Activated gamma-delta T cell treated with anti-CD3 and anti-CD28 coated beads, Interleukin-2, amount 50 U/mL, for 16 hours (primary cell): ENCODE data around the gene PPEF1.
"Not testable (repeated sequence)": the region's sequence is repeated elsewhere in the genome, so short reads cannot be mapped to it uniquely, and the experiment has no call there.

Experiments
- DNase-seq: peaks from one replicate; pipeline ENCODE4 v3.0.0-alpha.2; 2020; ENCODE audit warnings: low read depth

The PPEF1 gene

DNA sequence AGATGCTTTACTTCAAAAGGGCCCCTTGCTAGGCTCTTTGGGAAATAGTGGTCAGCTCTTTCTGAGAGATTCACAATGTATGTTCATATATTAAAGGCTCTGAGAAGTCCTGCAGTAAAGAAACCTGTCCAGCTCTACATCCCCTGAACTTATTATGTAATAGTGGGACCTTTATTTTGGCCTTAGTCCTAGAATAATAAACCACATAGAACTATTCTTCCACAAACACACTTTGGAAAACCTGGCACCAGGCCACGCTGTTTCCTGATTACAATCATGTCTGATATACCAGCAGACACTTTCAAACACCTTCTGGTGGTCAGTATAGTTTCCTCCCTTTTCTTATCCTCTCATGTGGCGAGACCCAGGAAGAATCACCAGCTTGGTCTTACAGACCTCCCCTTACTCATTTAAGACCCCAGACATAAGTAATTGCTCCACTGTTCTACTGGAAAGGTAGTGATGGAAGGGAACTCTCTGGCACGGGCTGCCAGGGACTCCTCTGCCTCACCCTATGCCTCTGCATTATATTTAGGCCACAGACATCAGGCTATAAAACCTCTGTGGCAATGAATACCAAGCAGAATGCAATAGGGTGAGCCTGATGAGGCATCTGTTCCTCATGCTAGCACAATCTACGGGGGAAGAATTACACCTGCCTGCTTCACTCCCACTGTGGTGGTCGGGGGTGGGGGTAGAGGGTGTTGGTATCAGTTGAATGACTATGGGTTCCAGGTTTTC, 5.7 kb upstream of the PPEF1 start:
- no peak for DNase-seq

DNA sequence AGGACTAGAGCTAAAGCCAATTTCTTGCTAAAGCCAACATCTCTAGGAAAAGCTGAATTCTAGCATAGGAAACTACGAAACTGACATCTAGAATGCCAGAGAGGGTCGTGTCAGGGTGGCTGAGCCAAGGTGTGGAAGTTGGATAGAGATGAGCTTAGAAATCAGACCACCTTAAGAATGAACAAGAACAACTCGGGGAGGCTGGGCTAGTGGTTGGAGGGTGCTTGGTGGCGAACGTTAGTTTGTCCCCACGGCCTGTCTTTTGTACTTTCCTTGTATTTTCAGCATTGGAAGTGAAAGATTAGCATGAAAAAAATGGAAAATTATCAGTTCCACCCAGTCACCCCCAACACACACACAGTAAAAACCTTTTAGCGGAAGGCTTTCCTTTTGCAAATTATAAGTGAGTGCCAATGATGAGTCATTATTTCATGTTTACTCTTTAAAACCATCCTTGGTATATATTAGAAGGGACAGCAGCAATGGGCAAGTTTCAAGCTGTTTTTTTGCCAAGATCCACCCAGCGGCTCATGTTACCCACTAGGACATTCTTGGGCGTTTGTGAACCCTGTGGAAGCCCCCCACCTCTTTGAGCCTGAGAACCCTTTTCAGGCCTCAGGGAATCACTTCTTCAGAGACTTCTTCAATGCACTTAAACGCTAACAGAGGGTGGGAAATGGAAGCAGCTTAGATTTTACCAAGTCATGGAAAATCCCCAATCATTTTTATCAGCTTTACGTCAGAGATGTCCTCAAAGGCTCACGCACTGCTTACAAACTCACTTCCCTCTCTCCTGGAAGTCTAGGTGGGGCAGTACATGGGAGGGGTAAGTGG, 4.9 kb upstream of the PPEF1 start:
- DNase-seq, result no peak

DNA sequence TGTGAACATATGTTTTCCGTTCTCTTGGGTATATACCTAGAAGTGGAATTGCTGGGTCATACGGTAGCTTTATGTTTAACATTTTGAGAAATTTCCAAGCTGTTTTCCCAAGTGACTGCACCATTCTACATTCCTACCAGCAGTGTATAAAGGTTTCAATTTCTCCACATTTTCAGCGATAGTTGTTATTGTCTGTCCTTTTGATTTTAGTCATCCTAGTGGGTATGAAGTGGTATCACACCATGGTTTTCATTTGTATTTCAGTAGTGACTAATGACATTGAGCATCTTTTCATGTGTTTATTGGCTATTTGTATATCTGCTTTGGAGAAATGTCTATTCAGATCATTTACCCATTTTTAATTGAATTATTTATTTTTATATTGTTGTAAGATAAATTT, 2.4 kb downstream of the PPEF1 start:
- DNase-seq, result no peak

DNA sequence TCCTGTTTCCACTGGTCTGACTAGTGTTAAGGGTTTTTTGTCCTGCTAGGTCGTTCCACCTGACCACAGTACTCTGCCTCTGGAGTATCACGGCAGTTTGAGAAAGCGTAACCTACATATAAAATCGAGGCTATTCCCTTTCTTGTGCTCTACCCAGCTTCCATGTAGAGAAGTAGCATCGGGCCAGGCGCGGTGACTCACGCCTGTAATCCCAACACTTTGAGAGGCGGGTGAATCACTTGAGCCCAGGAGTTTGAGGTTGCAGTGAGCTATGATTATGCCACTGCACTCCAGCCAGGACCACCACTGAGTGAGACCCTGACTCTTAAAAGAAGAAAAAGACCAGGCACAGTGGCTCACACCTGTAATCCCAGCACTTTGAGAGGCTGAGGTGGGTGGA, 7.5 kb downstream of the PPEF1 start:
- no peak for DNase-seq

DNA sequence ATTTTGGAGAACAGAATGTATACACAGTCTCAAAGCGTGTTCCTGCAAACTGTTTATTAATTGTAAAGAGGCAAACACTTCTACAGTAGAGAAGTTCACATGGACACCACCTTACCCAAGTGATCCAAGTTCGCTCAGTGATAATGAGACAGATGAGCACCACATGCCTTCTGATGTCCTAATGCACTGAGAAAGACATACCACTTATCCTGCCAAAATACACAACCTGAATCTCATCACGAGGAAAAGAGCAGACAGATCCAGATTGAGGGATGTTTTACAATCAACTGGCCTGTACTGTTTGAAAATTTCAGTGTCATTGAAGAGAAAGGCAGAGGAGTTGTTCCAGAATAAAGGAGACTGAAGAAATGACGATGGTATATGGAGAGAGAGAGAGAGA, 12.4 kb downstream of the PPEF1 start:
- no peak for DNase-seq

DNA sequence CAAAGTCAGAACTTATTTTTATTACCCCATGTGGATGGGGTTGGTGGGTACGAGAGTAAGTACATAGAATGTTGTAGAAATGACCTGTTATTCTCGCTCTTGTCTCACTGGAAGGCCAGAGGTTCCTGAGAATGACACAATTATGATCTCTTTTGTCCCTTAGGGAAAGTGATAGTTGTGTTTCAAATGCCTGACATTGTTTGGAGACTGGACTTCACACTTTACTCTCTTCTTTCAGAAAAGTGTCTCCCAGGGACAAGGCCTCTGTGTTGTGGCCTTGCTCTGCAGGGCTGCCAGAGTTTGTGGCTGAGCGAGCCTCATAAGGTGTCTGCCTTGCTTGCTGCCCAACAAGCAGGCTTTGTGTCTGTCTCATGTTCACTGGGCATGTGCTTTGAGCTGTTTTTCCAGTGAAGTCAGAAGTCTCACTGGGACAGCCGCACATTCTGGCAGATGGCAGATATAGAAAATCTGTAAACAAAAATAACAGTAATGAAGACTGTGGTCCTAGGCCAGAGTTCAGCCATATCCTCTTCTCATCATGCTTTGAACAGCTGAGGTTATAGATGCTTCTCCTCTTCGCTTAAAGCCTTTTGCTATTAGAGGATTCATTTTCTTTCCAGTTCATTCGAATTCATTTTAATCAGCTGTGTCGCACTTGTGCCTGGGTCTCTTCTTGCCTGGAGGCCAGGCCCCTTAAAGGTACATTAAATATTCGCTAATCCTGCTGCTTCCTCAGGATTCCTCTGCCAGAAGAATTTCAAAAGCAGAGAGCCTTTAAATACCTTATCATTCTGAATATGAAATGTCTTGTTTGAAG, 14.4 kb downstream of the PPEF1 start:
- DNase-seq, result no peak

DNA sequence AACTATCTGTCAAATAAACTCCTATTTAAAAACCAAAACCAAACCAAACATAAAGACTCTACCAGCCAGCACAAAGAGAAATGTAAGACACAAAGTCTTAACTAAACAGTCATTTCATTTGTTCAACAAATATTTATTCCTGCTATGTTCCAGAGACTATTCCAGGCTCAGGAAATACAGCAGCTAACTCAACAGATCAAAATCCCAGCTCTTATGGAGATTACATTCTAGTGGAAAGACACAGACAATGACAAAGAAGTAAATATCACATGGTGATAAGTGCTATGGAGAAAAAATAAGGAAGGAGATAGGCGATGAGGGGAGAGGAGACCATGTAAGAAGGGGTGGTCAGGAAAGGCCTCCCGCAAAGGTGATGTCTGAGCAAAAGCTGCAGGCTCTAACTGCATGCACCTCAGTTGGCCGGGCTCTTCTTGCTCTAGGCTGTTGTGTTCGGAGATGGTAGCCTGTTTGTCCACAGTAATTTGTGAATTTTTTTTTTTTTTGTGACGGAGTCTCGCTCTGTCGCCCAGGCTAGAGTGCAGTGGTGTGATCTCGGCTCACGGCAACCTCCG, 15.1 kb downstream of the PPEF1 start:
- DNase-seq, result no peak

DNA sequence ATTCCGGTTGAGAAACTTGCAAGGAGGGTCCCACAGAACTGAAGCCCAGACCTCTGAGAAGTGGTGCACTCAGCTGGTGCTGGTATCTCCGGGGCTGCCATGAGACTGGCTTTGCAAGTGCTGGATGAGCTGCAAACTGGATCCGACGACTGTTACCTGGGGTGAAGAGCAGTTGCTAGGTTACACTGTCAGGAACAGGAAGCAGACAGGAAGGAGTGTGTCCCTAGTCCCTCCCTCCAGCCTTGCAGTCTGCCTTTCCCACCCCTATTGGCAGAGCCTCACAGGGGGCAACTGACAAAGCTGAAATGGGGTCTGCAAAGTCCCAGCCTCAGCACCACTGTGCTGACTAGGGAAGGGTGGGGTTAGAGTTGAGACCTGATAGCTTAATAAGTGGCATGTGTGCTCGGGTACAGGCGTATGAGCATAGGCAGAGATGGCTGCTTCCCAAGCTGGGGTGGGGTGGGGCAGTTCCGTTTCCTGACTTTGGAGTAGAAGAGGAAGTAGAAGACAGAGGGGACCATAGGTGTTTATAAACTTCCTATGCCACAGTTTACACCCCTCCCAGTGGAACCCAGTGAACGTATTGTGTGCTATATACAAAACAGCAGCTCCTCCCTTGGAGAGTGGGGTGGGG, 18.0 kb downstream of the PPEF1 start:
- no peak for DNase-seq

DNA sequence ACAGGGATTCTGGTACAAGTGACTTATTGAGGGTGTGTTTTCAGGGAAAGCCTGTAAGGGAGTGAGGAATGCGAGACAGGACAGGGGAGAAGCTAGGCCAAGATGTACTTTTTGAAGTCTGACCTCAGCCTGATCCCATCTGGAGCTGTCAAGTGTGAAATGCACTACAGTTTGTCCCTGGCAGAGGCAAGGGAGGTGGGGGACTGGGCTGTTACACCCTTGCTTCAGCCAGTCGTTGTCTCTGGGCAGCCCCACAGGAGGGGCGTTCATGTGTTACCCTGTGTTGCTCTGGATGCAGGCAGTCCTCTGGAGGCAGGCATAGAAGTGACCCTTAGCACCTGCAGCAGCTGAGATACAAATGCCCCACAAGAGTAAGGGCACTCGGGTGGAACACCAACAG, 25.8 kb downstream of the PPEF1 start:
- DNase-seq, result no peak

DNA sequence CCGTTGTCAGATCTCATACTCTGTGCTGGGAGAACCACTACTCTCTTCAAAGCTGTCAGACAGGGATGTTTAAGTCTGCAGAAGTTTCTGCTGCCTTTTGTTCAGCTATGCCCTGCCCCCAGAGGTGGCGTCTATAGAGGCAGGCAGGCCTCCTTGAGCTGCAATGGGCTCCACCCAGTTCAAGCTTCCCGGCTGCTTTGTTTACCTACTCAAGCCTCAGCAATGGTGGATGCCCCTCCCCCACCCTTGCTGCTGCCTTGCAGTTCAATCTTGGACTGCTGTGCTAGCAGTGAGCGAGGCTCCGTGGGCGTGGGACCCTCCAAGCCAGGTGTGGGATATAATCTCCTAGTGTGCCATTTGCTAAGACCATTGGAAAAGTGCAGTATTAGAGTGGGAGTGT, 32.2 kb downstream of the PPEF1 start:
- not testable (repeated sequence) for DNase-seq

DNA sequence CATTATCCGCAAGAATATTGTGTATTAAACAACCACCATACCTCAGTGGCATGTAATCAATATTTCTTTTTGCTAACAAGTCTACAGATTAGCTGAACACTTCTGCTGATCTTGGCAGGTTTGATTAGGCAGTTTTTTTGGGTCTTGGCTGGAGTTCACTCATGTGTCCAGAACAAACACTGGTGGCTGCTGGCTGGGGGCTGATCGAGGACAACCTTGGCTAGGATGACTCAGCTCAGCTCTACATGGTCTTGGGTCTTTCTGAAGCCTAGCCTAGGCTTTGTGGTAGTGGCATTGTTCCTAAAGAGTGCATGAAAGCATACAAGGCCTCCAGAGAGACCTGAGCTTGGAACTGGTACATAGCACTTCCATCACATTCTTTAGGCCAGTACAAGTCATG, 41.1 kb downstream of the PPEF1 start:
- DNase-seq, result no peak

DNA sequence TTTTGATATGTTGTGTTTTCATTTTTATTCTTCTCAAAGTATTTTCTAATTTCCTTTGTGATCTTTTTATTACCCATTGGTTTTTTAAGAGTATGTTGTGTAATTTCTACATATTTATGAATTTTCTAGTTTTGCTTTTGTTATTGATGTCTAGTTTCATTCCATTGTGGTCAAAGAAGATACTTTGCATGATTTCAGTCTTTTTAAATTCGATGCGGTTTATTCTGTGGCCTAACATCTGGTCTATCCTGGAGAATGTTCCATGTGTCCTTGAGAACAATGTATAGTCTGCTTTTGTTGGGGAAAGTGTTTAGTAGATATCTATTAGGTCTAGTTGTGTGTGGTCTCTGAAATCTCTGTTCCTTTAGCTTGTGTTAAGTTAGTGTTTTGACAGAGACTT, 46.2 kb downstream of the PPEF1 start:
- no peak for DNase-seq

DNA sequence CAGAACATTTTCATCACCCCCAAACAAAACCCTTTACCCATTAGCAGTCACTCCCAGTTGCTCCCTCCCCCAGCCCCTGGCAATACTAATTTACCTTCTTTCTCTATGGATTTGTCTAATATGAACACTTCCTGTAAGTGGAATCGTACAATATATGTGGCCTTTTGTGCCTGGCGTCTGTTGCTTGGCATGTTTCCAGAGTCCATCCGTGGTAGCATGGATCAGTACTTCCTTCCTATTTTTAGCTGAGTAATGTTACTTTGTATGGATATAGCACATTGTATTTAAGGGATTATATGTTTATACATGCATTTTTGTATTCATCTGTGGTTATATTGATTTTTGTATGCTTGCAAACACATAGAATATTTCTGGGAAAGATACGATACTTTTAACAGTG, 48.2 kb downstream of the PPEF1 start:
- no peak for DNase-seq

DNA sequence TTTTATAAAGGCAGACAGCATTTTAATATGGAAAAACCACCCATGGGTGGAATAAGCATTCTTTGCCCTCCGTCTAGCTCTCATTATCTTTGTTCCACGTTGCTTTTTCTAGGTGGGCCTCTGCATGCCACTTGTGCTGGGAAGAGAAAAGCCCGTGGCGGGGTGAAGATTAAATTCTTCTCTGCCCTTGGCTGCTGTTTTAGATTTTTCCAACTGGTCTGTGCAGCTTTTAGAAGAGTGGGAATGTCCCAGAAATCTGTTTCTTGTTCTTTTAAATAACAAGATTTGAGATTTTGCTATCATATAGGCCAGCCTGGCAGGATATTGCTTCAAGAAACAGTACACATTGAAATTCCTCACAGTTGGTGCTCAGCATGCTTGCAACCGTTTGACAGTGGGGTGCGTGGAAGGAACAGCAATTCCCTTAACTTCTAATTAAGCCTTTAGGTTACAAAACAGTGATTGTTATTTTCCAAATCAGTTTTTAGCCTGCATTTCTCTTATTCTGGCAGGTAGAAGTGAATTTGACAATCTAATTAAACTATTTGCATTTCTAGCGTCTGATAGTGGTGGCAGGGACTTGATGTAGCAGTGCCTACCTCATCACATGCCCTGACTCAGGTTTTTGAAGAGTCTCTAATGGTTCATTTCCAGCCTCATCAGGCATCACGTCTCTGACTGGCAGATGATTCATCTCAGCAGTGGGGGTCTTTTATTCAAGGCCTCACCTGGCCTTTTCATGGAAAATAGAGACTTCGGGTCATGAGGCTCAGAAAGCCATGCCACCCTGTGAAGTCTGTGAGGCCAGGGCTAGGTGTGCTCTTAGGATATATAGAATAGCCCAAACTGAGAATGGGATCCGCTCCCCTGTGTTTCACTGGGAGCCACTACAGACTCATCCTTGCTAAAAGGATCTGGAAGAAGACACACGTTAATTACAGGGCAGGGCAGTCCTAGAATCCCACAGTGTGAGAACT, 50.8 kb downstream of the PPEF1 start:
- DNase-seq, result no peak

DNA sequence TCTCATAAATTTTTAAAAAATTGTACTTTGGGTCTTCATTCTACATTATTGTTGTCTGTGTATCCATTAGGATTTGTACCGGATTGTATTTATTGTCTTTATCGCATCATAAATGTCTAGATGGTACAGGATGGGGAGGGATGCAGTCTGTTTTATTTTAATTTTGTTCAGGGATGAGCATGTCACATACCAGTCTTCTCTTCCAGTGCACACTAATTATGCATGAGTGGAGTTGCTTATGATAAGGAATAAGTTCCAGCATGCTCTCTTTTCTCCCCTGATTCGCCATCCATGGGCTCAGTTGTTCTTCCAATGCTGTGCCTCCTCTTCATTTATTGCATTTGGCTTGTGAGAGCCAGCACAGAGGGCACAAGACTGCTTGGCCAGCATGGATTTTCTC, 54.3 kb downstream of the PPEF1 start:
- no peak for DNase-seq

DNA sequence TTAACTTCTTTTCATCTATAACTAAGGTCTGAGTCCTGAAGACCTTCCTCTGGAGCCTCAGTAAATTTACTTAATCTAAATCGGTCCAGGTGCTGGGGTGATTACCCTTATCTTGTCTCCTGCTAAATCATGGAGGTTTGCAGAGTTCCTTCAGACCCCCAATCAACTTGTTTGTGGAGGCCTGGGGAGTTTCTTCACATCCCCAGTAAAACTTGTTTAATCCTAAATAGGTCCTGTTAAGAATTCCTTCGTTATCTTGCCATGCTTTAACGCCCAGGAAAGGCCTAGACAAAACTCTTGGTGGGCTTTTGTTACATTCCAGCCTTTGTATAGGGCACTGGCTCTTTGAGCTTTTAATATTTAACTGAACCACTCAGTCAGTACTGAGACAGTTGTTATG, 55.7 kb downstream of the PPEF1 start:
- DNase-seq, result not testable (repeated sequence)

DNA sequence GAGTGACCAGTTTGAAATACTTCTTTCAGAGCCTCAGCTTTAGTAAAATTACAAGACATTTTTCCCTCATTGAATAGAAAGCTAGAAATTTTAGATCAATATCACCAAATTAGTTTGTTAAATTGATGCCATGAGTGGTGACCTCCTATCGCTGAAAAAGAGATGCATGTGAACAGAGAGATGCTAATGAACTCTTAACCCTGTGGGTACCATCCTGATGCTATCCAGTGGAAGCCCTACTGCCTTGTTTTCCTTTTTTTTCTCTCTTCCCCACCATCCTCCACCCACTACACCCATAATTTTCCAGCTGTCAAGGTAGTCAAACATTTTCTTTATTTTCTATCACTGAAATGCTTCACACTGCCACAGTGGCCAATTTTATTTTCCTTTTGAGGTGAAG, 61.9 kb downstream of the PPEF1 start:
- DNase-seq, result no peak

DNA sequence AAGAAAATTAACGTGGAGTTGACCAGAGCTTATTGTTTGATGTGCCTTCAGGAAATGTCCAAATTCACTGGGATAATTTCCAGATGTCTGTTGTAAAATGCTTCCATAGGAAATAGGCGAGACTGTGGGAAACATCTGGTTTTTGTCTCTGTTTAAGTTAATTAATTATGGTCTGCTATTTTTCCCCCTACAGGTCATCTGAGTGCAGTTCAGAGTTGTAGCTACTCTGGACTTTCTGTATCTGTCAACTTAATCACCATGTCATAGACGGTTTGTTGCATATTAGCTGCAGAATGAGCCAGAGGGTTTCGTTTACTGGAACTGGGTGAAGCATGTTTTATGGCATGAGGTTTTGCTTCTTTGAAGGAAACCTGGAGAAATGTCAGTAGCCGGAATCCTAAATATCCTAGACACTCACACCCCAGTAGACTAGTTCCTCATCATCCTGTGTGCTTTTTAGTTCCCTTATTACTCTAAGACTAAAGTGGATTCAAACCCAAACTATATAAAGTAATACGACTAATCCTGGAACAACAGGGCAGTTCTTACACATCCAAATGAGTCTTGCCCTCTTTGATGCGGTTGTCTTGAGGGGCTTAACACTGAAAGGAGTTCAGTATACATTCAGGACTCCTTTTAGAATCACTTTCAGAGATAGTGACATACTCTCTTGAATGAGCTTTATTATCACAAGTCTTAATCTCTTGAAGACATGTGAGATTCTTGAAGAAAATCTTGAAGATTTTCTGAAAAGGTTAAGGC, 62.5 kb downstream of the PPEF1 start:
- no peak for DNase-seq

DNA sequence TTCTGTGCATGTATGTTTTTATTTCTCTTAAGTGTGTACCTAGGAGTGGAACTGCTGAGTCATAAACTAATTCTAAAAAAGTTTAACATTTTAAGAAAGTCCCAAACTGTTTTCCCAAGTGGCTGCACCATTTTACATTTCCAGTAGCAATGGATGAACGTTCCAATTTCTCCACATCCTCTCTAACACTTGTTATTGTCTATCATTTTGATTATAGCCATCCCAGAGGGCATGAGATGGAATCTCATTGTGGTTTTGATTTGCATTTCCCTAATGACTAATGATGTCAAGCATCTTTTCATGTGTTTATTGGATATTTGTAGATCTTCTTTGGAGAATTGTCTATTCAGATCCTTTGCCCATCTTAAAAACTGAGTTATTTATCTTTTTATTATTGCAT, 82.5 kb downstream of the PPEF1 start:
- DNase-seq, result no peak

DNA sequence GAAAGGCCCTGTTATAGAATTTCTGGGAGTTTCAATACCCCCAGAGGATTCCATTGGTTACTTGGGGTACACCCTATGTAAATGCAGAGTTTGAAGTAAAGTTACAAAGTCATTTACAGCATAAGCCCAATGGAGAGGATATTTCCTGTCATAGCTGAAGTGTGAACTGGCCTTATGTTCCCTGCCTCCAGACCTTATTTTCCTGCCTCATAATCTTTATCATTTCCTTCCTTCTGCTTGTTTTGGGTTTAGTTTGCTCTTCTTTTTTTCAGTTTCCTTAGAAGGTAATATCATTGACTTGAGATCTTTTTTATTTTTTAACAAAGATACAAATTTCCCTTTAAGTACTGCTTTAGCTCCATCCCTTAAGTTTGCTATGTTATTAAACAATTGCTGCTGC, 85.4 kb downstream of the PPEF1 start:
- no peak for DNase-seq
